Right lobe of liver (tissue), 4 donors: Measurements from ENCODE around the gene IST1.

Source experiments
- CTCF ChIP-seq, 4 donors: fragments of 200-600 bp in 3 of 4; fragments of 450-650 bp in 1 of 4; IDR thresholded peaks; one replicate each; pipeline versions ENCODE4 v1.5.1 to v1.8.0; 2016 to 2022; ENCODE audit warnings: antibody characterized with exemption in 4 of 4, mild to moderate bottlenecking in 2 of 4
- POLR2A ChIP-seq: fragments of 450-650 bp; IDR thresholded peaks from one replicate; pipeline ENCODE4 v1.6.1; 2017; ENCODE audit warnings: antibody characterized with exemption, mild to moderate bottlenecking
- donor health status: DM: no; HTN: no; CAD: no.
- donor health status: DM: no; HTN: no; CAD: no.
- donor health status: DM: no; HTN: yes; CAD: no.

- TF ChIP-seq CTCF (IDR thresholded peaks at IDR 0.05), result no peak
- no peak for TF ChIP-seq POLR2A
Observed at GRCh38 chr16:71930013-71930563, 34.8 kb downstream of the IST1 start.
